ENCODE results near the gene EFNA5. TPM values are rescaled to one million over a fixed set of nuclear protein-coding genes. Genes with fewer than 3 reads are reported as not detected.
"Not testable (repeated sequence)": the region's sequence is repeated elsewhere in the genome, so short reads cannot be mapped to it uniquely, and the experiment has no call there.

EFNA5 gene
- polyA plus RNA-seq, 3 donors = 0.01 TPM; not detected in 2

DNA sequence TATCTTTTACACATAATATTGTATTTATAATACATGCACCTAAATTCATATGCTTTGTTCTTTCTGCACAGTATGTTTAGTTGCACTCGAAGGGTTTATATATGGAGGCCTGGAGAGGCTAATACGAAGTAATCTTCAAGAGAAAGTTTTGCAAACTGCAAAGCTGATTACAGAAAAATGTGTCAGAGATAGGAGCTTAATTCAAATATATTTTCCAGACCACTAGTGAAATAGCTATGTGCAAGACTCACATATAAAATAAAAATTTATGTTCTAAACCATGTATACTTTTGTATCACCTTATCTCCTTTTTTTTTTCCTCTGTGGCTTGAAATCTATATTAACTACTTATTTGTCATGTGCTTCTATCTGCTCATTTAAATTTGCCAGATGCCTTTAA, 313.8 kb downstream of the EFNA5 start:
- Mint-ChIP-seq H3K27ac (no peak overlapping the region), H3K4me3 (no peak overlapping the region)
- TF ChIP-seq CTCF (IDR thresholded peaks at IDR 0.05) = no peak

DNA sequence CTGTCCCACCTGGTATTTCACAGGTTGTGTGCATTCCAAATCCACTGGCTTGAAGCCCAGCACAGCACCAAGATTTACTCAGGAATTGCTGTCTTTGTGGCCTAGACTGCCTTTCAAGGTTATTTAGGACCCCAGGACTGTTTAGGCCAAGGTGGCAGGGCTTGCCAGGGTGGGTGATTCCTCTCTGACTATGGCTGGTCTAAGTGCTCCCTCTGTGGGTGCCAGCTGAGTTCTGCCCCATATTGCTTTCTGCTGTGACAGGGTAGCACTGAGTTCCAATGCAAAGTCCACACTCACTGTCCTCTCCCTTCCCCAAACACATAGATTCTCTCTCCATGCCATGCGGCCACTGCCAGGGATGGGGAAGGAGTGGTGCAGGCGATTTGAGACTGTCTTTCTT, 318.2 kb downstream of the EFNA5 start:
- H3K4me3 Mint-ChIP-seq = no peak overlapping the region
- peaks cover under 1 to 15% (median 3%) of the 10 kb centered on the region in 7 donors for H3K9me3 Mint-ChIP-seq
- Histone ChIP-seq H3K79me2 (ENCODE audit: insufficient read depth, low read length) (no peaks in the 10 kb centered on the region), H3K27ac (ENCODE audit: low read depth in 1 of 2, low read length in 2 of 2) (no peak overlapping the region), H4K20me1 (ENCODE audit: insufficient read depth, low read length) (no peaks in the 10 kb centered on the region), H3K9me3 (replicated peaks in 1 of 2; ENCODE audit: control insufficient read depth in 1 of 2, insufficient read depth in 1 of 2, low read length in 2 of 2) (peaks cover 0 to 8% of the 10 kb centered on the region in 2 donors), H3K27me3 (ENCODE audit: control insufficient read depth in 2 of 2, insufficient read depth in 2 of 2, low read length in 2 of 2) (no peaks in the 10 kb centered on the region), H3K36me3 (replicated peaks in 1 of 2; ENCODE audit: control insufficient read depth in 1 of 2, insufficient read depth in 2 of 2, low read length in 2 of 2) (no peaks in the 10 kb centered on the region), H3K9ac (ENCODE audit: insufficient read depth, low read length, poor library complexity, severe bottlenecking) (no peak overlapping the region), H3K4me3 (replicated peaks in 1 of 3; ENCODE audit: low read depth in 2 of 3, low read length in 3 of 3) (no peak overlapping the region), H2AFZ (ENCODE audit: insufficient read depth, low read depth, low read length, poor library complexity, severe bottlenecking) (no peak overlapping the region), H3K4me1 (ENCODE audit: control insufficient read depth in 1 of 2, insufficient read depth in 2 of 2, low read length in 2 of 2) (no peaks in the 10 kb centered on the region), H3K4me2 (replicated peaks; ENCODE audit: extremely low read depth, low read length, poor library complexity, severe bottlenecking) (no peak overlapping the region)
- peaks cover 2 to 4% (median 3%) of the 10 kb centered on the region in 3 donors for H3K27me3 Mint-ChIP-seq (ENCODE audit: low read depth in 3 of 3)
- no peaks in the 10 kb centered on the region for H3K36me3 Mint-ChIP-seq
- intact Hi-C loops (cut with micrococcal nuclease) = no loop called here
- no peak for DNase-seq
- H3K4me1 Mint-ChIP-seq = no peaks in the 10 kb centered on the region
- no peak for TF ChIP-seq CTCF (IDR thresholded peaks at IDR 0.05)
- H3K27ac Mint-ChIP-seq = peak overlapping the region in 1 of 7 donors; percentile 75
- no CpG with 5 or more reads among the region's 2 CpGs for WGBS (ENCODE audit: insufficient coverage)

More for the DNA sequence above, 313.8 kb downstream of the EFNA5 start:
- Histone ChIP-seq H2AFZ (ENCODE audit: insufficient read depth, low read depth, low read length, poor library complexity, severe bottlenecking) (no peak overlapping the region), H3K9me3 (replicated peaks in 1 of 2; ENCODE audit: control insufficient read depth in 1 of 2, insufficient read depth in 1 of 2, low read length in 2 of 2) (no peaks in the 10 kb centered on the region), H3K27ac (ENCODE audit: low read depth in 1 of 2, low read length in 2 of 2) (no peak overlapping the region), H3K4me3 (replicated peaks in 1 of 3; ENCODE audit: low read depth in 2 of 3, low read length in 3 of 3) (no peak overlapping the region), H3K4me2 (replicated peaks; ENCODE audit: extremely low read depth, low read length, poor library complexity, severe bottlenecking) (no peak overlapping the region), H3K9ac (ENCODE audit: insufficient read depth, low read length, poor library complexity, severe bottlenecking) (no peak overlapping the region), H3K27me3 (ENCODE audit: control insufficient read depth in 2 of 2, insufficient read depth in 2 of 2, low read length in 2 of 2) (no peaks in the 10 kb centered on the region), H3K79me2 (ENCODE audit: insufficient read depth, low read length) (no peaks in the 10 kb centered on the region), H4K20me1 (ENCODE audit: insufficient read depth, low read length) (no peaks in the 10 kb centered on the region), H3K4me1 (ENCODE audit: control insufficient read depth in 1 of 2, insufficient read depth in 2 of 2, low read length in 2 of 2) (peaks cover 25 to 26% of the 10 kb centered on the region in 2 donors), H3K36me3 (replicated peaks in 1 of 2; ENCODE audit: control insufficient read depth in 1 of 2, insufficient read depth in 2 of 2, low read length in 2 of 2) (no peaks in the 10 kb centered on the region)
- Mint-ChIP-seq H3K27me3 (ENCODE audit: low read depth in 3 of 3) (peaks cover 0 to 3% (median 2%) of the 10 kb centered on the region in 3 donors), H3K36me3 (no peaks in the 10 kb centered on the region), H3K9me3 (peaks cover 0 to 10% (median under 1%) of the 10 kb centered on the region in 7 donors), H3K4me1 (peaks cover 24% of the 10 kb centered on the region)
- no peak for DNase-seq
- intact Hi-C loops (cut with micrococcal nuclease) = no loop called here
- no CpG with 5 or more reads among the region's 2 CpGs for WGBS (ENCODE audit: insufficient coverage)

- H3K27ac ChIP-seq (ENCODE audit: low read depth in 1 of 2, low read length in 2 of 2); H2AFZ ChIP-seq (ENCODE audit: insufficient read depth, low read depth, low read length, poor library complexity, severe bottlenecking); H3K27me3 ChIP-seq (ENCODE audit: control insufficient read depth in 2 of 2, insufficient read depth in 2 of 2, low read length in 2 of 2); H3K27me3 Mint-ChIP-seq (ENCODE audit: low read depth in 3 of 3); H3K4me3 Mint-ChIP-seq; H3K36me3 ChIP-seq (replicated peaks in 1 of 2; ENCODE audit: control insufficient read depth in 1 of 2, insufficient read depth in 2 of 2, low read length in 2 of 2); H3K4me1 ChIP-seq (ENCODE audit: control insufficient read depth in 1 of 2, insufficient read depth in 2 of 2, low read length in 2 of 2); H3K4me3 ChIP-seq (replicated peaks in 1 of 3; ENCODE audit: low read depth in 2 of 3, low read length in 3 of 3); H3K79me2 ChIP-seq (ENCODE audit: insufficient read depth, low read length); intact Hi-C loops (cut with micrococcal nuclease); H3K27ac Mint-ChIP-seq; H3K4me1 Mint-ChIP-seq; H3K36me3 Mint-ChIP-seq; DNase-seq; H3K4me2 ChIP-seq (replicated peaks; ENCODE audit: extremely low read depth, low read length, poor library complexity, severe bottlenecking); H4K20me1 ChIP-seq (ENCODE audit: insufficient read depth, low read length); H3K9ac ChIP-seq (ENCODE audit: insufficient read depth, low read length, poor library complexity, severe bottlenecking): not testable (repeated sequence)
- H3K9me3 Mint-ChIP-seq = peaks cover 19 to 30% (median 24%) of the 10 kb centered on the region in 7 donors
- WGBS (ENCODE audit: insufficient coverage) = 100% methylated on average over 1 of the region's 3 CpGs
- peaks cover 11 to 23% of the 10 kb centered on the region in 2 donors for H3K9me3 ChIP-seq (replicated peaks in 1 of 2; ENCODE audit: control insufficient read depth in 1 of 2, insufficient read depth in 1 of 2, low read length in 2 of 2)
These were observed 324.2 kb downstream of the EFNA5 start for GRCh38 chr5:107346580-107346979.

Data from CD14-positive monocyte (primary cell).